Fibroblast of skin of scalp (primary cell): ENCODE measurements around the gene CALM1.
A peak's percentile ranks its signal among the peaks of the same experiment; 100 is the strongest.

ENCODE experiments used
- DNase-seq: peaks from one replicate; pipeline ENCODE4 v3.0.0-alpha.2; 2013

Gene CALM1

DNA sequence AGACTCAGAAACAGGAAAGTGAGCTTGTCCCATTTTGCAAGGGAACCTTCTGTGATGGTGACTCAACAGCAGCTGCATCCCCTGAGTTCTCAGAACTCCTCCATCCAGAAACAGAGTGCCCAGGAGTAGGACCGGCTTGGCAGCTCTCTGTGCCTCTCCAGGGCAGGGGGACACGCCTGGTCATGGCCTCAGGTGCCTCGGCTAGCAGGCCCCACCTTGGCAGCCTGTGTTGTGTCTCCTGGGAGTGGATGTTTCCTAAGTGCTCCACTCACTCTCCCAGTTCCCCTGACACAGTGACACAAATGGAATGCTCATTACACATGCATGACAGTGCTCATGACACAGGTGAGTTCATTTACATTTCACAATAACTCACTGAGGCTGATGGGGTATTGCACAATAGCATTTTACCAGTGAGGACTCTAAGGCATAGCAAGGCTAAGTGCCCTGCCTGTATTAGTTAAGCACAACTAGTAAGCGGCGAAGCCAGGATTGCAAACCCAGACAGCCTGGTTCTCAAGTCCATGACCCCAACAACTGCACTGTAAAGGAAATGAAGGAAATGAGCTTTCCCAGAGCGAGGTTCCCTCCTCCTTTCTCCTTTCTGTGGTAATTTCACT, 47.4 kb downstream of the CALM1 start:
- no peak for DNase-seq

DNA sequence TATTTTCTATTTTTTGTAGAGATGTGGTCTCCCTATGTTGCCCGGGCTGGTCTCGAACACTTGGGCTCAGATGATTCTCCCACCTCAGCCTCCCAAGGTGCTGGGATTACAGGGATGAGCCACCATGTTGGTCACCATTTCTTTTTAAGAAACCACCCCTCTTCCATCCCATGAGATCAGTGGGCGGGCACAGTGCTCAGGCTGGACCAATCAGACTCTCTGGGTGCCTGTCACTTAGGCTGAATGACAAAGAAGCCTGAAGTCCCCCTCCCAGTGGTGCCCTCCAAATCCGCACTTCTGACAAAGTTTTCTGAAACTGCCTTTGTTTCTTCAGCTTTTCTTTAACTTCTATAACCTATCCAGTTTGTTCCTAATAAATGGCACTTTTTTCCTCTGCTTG, 48.2 kb downstream of the CALM1 start:
- DNase-seq: no peak

DNA sequence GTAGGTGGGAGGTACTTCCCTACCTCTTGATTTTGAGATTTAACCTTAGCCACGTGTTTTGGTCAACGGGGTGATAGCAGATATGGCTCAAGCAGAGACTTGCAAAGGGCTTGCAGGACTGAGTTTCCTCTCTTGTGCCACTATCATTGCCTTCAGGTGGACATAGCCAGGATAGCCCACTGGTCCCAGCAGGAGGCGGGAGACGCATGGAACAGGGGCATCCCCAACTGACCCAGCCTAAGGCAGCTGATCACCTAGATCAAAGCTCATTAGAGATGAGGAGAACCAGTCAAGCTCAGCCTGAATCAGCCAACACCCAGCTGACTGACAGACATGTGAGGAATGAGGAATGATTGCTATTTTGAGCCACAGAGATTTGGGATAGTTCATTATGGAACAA, 49.6 kb downstream of the CALM1 start:
- no peak for DNase-seq

DNA sequence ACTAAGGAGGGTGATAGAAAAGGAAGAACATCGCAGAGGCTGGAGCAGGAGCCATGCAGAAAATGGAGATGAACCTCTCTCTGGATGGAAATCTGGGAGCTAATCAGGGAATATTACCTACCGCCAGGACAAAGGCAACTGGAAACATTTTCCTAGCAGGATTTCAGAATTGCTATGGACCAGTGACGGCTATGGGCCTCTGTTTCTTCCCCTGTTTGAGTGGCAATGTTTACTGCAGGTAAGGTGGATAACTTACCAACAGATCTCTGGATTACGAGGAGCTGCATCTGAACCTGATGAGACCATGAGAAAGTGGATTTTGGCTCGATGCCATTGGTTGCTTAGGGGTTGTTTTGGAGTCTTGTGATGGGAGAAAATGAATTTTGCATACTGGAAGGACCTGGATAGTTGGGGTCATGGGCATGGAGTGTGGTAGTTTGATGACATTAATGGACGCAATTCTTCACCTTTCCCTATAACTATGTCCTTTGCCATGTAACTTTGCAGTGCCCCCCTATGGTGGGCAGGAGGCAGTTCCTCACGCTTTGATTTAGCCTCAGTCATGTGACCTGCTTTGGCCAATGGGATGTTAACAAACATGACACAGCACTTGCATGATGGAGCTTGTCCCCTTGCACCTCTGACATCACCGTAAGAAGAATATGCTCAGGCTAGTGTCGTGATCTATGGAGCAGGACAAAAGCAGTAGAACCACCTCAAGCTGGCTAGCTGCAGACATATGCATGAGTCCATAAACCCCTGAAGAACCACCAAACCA, 51.1 kb downstream of the CALM1 start:
- no peak for DNase-seq

DNA sequence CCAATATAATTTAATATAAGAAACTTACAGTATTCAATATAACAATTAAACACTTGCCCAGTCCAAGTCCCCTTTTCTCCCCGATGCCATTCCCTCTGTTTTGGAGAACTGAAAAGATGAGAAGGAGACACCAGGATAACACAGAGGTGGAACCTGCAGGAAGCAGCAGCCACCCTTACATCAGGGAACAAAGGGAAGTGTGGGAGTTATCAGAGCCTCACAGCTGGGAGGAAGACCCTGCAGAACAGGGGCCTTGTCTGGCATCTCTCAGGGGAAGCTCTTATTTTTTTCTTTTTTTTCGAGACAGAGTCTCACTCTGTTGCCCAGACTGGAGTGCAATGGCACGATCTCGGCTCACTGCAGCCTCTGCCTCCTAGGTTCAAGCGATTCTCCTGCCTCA, 52.6 kb downstream of the CALM1 start:
- DNase-seq: no peak

DNA sequence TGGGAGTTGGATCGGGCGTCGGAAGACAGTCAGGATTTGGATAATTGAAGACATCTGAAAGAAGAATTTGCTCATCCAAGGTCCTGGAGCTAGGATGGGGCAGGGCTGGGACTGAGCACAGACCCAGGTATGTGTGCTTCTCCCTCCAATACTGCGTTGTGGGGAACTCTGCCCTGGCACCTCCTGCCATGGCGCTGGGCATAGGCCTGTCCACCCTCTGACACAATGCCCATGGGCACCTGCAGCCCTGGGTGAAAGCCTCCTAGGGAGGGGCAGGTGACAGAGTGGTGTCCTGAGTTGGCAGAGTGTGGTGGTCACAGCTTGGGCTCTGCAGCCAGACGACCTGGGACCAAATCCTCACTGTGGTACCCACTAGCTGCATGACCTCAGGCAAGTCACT, 53.3 kb downstream of the CALM1 start:
- DNase-seq: no peak

DNA sequence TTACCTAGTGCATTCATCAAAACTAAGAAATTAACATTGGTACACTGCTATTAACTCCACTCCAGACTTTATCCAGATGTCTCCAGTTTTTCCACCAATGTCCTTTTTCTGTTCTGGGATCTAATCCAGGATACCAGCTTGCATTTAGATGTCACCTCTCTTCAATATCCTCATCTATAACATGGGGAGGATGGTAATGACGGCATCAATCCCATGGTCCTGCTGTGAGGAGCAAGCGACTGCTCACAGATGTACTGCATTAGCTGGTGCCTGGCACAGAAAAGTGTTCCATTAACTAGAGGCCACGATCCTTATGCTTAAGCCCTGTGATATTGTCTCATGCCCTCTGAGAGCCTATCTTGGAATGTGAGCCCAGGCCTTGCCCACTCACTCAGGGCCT, 53.8 kb downstream of the CALM1 start:
- no peak for DNase-seq

DNA sequence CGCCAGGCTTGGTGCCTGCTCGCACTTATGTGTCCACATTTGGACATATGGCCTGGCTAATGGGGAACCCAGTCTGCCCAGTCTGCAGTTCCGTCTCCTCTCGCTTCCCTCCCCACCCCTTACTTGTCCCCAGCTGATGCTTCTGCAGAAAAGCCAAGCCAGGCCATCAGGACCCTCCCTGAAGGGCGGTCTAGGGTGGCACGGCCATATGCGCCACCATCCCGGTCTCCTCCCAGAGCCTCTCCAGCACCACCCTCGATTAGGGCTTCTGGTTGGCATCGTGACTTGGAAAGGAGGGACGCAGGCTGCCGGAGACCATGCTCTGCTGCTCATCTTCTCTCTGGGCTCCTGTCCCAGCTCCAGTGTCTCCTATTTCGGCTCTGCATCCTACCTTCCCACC, 54.6 kb downstream of the CALM1 start:
- no peak for DNase-seq

DNA sequence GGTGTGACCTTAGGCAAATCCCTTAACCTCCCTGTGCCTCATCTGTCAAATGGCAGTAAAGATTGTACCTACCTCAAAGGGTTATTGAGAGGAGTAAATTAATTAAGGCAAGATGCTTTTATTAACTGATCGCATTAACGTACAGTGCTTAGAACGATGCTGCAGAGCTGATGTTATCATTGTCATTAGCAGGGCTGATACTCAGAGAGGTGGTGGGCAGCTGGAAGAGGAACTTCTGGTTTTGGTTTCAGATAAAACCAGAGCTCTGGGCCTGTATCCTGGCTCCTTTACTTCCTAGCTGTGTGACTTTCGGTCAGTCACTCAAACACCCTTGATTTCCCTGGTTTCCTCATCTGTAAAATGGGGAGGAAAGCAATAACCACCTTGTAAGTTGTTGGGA, 55.1 kb downstream of the CALM1 start:
- no peak for DNase-seq

DNA sequence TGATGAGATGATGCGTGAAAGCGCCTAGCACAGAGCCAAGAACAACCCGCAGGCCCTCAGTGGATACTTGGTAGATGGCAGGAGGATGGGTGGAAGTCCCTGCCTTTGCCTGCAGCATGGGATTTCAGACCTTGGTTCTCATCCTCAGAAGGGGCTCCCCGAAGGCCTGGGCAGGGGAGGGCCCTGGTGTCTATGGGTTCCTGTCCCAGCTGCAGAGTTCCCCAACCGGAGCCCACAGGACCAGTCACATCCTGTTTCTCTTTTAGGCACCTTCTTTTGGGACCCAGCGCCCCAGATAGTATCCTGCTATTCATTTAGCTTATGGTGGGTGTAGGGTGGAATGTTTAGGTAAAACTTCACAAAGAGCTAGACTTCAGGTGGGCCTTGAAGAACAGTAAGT, 55.5 kb downstream of the CALM1 start:
- no peak for DNase-seq

DNA sequence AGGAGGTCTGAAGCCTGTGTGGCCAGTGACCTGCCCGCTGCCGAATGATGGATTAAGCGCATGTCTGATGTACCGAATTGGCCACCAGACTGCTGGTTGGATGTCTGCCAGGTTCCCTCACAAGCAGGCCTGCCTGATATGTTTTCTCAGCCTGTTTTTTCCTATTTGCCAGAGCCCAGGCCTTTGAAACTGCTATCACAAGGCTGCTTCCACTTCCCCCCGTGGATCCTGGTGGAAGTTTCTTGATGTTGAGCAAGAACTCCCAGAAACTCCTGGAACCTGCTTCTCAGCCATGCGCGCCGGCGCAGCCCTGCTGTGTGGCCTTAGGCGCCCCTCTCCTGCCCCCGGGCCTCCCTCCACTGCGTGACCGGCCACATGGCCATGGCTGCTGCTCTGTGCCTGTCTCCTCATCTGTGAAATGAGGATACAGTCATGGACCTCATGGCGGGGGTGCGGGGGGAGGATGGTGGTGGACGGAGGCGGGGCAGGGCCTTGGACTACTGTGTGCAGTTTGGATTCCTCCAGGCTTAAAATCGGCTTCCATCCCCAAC, 56.6 kb downstream of the CALM1 start:
- DNase-seq: no peak

DNA sequence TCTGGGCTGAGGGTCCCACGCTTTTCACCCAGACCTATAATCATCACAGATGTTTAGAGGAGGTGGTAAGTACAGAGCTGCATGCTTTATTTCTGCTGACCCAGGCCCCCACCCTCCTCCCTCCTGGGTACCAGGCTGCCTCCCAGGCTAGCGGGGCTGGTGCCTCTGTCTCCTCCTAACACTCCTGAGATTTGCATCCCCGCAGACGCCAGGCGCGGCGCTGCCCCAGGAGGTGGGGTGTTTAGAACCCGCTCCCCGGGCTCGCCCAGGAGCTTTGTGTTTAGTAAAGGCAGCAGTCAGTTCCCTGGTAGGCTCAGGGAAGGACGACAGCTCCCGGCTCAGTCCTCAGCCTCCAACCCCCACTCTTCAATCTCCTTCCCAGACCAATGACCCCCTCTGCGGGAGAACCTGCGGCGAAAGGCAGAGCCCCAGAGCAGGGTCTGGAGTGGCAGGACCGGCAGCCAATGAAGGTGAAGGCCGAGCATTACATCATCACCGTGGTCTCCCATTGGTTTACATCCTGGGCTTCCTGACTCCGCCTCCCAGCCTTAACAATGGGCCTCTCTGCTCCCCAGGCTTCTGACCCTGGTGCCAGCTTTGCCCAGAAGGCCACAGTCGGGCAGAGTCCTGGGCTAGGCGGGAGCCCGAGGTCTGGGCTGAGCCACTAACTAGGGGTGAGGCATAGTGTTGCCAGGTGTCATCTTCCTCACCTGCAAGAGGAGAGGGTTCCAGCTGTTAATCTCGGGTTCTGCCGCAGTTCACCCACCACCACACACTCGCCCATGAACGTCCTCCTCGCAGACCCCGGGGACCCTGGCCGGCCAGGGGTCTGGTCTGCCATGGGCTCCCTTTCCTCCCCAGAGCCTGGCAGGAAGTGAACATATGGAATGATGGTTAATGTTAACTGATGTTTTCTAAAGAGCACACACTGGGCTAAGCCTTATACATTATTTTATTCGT, 57.5 kb downstream of the CALM1 start:
- peak; percentile 87 for DNase-seq

DNA sequence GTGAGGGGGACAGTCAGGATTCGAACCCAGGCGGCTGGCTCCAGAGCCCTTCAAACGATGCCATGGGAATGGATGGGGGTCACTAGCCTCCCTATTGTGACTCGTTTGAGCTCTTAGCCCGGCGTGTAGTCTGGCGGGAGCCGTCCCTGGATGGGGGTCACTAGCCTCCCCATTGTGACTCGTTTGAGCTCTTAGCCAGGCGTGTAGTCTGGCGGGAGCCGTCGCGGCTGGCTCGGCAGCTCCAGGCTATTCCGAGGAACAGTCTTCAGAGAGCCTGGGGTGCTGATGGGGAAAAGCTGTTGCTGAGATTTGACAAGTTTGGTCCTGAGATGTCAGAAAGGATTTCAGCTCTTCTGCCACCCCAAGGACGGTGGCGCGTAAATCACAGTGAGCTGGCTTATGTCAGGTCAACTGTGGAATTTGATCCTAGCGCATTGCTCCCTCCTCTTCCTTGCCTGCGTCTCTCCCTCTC, 58.3 kb downstream of the CALM1 start:
- DNase-seq: no peak

DNA sequence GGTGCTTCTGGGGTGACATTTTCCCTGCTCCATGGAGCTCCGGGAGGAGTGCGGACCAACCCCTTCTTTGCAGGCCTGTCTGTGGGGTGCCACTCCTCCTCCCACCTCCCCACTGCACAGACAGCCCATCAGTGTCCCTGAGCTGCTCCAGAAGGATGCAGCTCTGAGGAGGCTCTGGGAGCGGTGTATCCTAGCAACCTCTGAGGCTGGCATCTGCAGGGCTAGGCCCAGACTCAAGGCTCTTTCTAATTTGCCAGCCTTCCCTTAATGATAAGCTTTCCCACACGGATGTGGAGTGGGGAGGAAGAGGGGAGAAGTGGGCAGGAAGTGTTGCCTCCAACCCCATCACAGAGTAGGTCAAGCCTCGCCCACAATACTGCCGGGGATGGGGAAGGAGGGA, 59.7 kb downstream of the CALM1 start:
- no peak for DNase-seq

DNA sequence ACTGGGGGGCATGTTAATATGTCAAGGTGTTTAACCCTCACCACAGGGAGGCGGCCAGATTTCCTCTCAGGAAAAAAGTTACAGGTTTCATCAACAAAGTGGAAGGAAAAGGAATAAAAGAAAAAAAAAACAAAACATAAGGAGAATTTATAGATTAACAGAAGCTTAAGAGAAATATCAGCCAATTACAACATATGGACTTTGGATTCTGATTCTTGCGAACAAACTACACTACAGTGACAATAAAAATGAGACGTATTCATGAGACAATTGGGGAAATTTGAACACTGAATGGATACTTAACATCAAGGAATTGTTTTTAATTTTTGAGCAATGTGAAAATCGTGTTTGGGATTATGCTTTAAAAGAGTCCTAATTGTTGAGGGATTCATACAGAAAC, 60.4 kb downstream of the CALM1 start:
- no peak for DNase-seq
